Common myeloid progenitor, CD34-positive (primary cell): ENCODE measurements around the gene EME1.
"Not testable (repeated sequence)": the region's sequence is repeated elsewhere in the genome, so short reads cannot be mapped to it uniquely, and the experiment has no call there.

Experiments used
- CTCF ChIA-PET: fragments of 350-600 bp; sonication (Branson Sonifier 250); formaldehyde crosslinking; loops from one replicate; lab custom pipeline; 2021; ENCODE audit warnings: antibody characterized with exemption; lab: Charles Lee
- POLR2A ChIA-PET: fragments of 350-600 bp; sonication (Branson Sonifier 250); formaldehyde crosslinking; loops from one replicate; lab custom pipeline; 2021; ENCODE audit warnings: antibody characterized with exemption; lab: Charles Lee
- DNase-seq, 3 donors: peaks; one replicate each; pipeline versions ENCODE4 v3.0.0 to v3.0.0-alpha.2; 2013
- H3K27ac ChIP-seq, 2 experiments: 1 replicate in 1 of 2; 2 replicates in 1 of 2; pipeline ENCODE4 v1.7.0; 2013; ENCODE audit warnings: inconsistent platforms in 2 of 2, low read length in 2 of 2, mild to moderate bottlenecking in 2 of 2, low read depth in 1 of 2, moderate library complexity in 1 of 2; ENCODE audit not compliant: severe bottlenecking in 2 of 2, insufficient read depth in 1 of 2, poor library complexity in 1 of 2
- H3K27me3 ChIP-seq, 5 experiments: replicated peaks in 2 of 5; 1 replicate in 3 of 5; 2 replicates in 2 of 5; pipeline versions ENCODE4 v1.6.1 to v1.7.0; 2013; ENCODE audit warnings: low read length in 4 of 5, mild to moderate bottlenecking in 2 of 5, moderate library complexity in 2 of 5, inconsistent platforms in 1 of 5; ENCODE audit not compliant: insufficient read depth in 5 of 5, control insufficient read depth in 4 of 5
- H3K36me3 ChIP-seq, 4 experiments: 1 replicate in 2 of 4; 2 replicates in 2 of 4; pipeline versions ENCODE4 v1.6.1 to v1.7.0; 2013; ENCODE audit warnings: low read length in 3 of 4, control low read depth in 1 of 4, mild to moderate bottlenecking in 1 of 4; ENCODE audit not compliant: control insufficient read depth in 4 of 4, insufficient read depth in 4 of 4
- H3K4me1 ChIP-seq, 4 experiments: 1 replicate in 3 of 4; 2 replicates in 1 of 4; pipeline versions ENCODE4 v1.6.1 to v1.7.1; 2013; ENCODE audit warnings: low read length in 3 of 4, mild to moderate bottlenecking in 3 of 4, control low read depth in 1 of 4, inconsistent platforms in 1 of 4, moderate library complexity in 1 of 4; ENCODE audit not compliant: control insufficient read depth in 4 of 4, insufficient read depth in 4 of 4; ENCODE audit errors: control extremely low read depth in 1 of 4
- H3K4me3 ChIP-seq, 7 experiments: 1 replicate in 4 of 7; 2 replicates in 3 of 7; pipeline versions ENCODE4 v1.5.1 to v1.7.0; 2013; ENCODE audit warnings: mild to moderate bottlenecking in 7 of 7, low read length in 6 of 7, moderate library complexity in 6 of 7, inconsistent platforms in 2 of 7, low read depth in 2 of 7, control low read depth in 1 of 7; ENCODE audit not compliant: insufficient read depth in 4 of 7, control insufficient read depth in 1 of 7; ENCODE audit errors: extremely low read depth in 1 of 7
- H3K9me3 ChIP-seq, 5 experiments: 1 replicate in 4 of 5; 2 replicates in 1 of 5; pipeline versions ENCODE4 v1.6.1 to v1.7.1; 2013; ENCODE audit warnings: low read length in 4 of 5, mild to moderate bottlenecking in 2 of 5, inconsistent platforms in 1 of 5, low read depth in 1 of 5, moderate library complexity in 1 of 5; ENCODE audit not compliant: control insufficient read depth in 4 of 5, insufficient read depth in 2 of 5; ENCODE audit errors: control extremely low read depth in 1 of 5
- WGBS: methylation state at CpG from one replicate; pipeline ENCODE4 v1.1.5; 2013; ENCODE audit not compliant: insufficient coverage; 5-methylcytosine and 5-hydroxymethylcytosine counted together

The EME1 gene

DNA sequence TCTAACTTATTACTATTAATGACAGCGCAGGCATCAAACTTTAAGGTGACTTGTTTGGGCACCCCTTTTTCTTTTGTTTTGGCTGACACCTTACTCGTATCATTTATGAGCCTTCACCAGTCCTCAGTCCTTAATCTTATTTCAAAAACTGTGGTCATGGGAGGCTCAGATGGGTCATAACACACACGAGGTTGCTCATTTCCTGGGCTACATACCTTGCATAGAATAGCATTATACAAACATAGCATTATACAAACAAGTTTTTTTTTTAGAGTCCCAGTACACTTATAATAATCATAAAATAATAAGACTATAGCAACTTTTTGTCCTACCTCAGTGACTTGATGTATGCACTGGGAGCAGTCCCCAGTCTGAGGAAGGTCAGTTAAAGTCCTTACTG is 41.8 kb downstream of the EME1 start:
- no peaks in the 10 kb centered on the region for H3K9me3 ChIP-seq
- H3K27me3 ChIP-seq = no peaks in the 10 kb centered on the region
- no peak overlapping the region for H3K4me3 ChIP-seq
- whole genome bisulfite sequencing = 95% methylated on average over 3 of the region's 3 CpGs
- H3K36me3 ChIP-seq = no peaks in the 10 kb centered on the region
- H3K4me1 ChIP-seq = no peaks in the 10 kb centered on the region
- CTCF ChIA-PET = no interaction called here
- no peak overlapping the region for H3K27ac ChIP-seq
- POLR2A ChIA-PET = no interaction called here
- no peak for DNase-seq

DNA sequence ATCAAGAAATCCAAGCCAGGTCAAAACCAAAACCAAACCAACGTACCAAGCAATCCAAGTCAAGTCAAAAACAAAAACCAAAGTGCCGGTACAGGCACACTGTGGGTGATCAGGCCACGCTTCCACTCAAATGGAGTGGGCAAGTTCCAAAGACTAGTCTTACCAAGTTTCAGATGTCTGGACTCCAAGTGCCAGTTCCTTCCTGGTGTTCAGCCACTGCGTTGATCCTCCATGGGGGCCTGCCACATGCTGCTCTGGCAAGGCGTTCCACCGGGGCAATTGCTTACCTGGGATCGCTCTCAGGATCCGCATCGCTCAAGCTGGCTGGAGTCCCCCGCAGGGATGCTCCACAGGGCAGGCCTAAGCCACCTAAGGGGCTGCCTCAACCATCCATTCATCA is 46.5 kb downstream of the EME1 start:
- H3K9me3 ChIP-seq, H3K4me3 ChIP-seq, H3K36me3 ChIP-seq, POLR2A ChIA-PET, CTCF ChIA-PET, DNase-seq, H3K27ac ChIP-seq, H3K27me3 ChIP-seq: not testable (repeated sequence)
- 100% methylated on average over 9 of the region's 10 CpGs for WGBS
- peaks cover 6 to 29% (median 20%) of the 10 kb centered on the region in 4 experiments for H3K4me1 ChIP-seq

DNA sequence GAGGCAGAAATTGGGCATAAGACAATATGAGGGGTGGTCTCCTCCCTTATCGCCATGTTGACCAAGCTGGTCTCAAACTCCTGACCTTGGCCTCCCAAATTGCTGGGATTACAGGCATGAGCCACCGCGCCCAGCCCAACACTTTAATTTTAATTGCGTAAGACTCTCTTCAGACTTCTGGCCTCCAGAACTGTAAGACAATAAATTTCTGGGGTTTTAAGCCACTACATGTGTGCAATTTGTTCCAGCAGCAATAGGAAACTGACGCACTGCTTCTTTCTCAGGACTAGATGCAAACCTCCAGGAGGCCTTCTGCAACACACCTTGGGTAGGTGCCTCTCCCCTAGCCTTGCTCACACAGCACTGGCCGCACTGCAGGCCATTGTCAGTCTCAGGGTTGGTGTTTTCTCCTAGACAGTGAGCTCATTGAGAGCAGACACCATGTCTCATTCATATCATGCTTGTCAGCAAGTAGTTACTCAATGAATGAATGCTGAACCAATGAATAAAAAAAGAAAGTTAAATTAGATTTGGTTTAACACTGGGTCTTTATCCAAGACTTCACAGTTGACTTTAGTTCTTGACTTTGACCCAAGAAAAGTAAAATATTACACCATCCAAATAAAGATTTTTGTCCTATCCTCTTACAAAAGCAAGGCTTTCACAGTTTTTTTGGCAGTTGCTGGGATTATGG is 47.5 kb downstream of the EME1 start:
- WGBS = 98% methylated on average over 6 of the region's 6 CpGs
- no peaks in the 10 kb centered on the region for H3K27me3 ChIP-seq
- DNase-seq = no peak
- H3K27ac ChIP-seq = peak overlapping the region in 1 of 2 experiments; percentile 88
- no peaks in the 10 kb centered on the region for H3K9me3 ChIP-seq
- H3K36me3 ChIP-seq = no peaks in the 10 kb centered on the region
- H3K4me3 ChIP-seq = peak overlapping the region in 3 of 7 experiments; percentile 57 to 72 (median 71)
- ChIA-PET CTCF (interaction anchor here (1.2 to 1.4 kb wide), 2 partner anchors 31 to 48 kb away, joined by 3 to 4 read pairs; partner anchors contain the start of gene CHAD), POLR2A (no interaction called here)
- peaks cover 6 to 39% (median 29%) of the 10 kb centered on the region in 4 experiments for H3K4me1 ChIP-seq

DNA sequence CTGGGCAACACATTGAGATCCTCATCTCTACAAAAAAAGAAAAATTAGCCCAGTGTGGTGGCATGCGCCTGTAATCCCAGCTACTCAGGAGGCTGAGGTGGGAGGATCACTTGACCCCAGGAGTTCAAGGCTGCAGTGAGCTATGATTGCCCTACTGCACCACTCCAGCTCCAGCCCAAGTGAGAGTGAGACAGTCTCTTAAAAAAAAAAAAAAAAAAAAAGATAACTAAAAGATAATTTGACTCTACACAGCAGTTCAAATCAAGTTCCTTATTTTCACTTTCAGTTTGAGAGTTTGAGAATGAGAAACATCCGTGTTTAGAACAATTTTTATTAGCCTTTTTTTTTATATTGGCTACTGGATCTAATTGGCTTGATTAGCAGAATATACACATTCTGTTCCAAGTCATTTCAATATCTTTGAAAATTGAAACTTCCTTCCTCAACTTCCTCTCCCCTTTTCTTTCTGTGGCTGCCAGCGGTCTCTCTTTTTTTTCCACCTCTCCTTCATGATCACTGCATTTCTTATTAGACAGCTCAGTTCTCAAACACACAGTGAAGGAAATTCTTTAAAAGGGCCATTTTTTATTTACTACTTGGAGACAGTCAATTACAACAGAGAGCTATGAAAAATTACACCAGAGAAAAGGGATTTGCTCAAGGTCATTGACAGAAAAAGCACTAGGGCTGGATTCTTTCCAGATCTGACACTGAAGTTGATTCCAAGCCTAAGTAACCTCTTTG is 48.5 kb downstream of the EME1 start:
- Histone ChIP-seq H3K27me3 (no peaks in the 10 kb centered on the region), H3K9me3 (no peaks in the 10 kb centered on the region), H3K27ac (peak overlapping the region; percentile 50 to 88), H3K4me3 (peak overlapping the region in 6 of 7 experiments; percentile 53 to 72 (median 64)), H3K4me1 (peaks cover 6 to 43% (median 33%) of the 10 kb centered on the region in 4 experiments), H3K36me3 (no peaks in the 10 kb centered on the region)
- peak; percentile 34 to 62 (median 52) for DNase-seq
- CTCF ChIA-PET = interaction anchor here (0.6 to 2.1 kb wide), 5 partner anchors 17 to 57 kb away, joined by 3 to 8 read pairs (median 3); partner anchors contain the start of genes CHAD and LRRC59
- POLR2A ChIA-PET = interaction anchor here (0.6 to 0.7 kb wide), 2 partner anchors 57 to 183 kb away, joined by 3 read pairs; no protein-coding TSS in a partner anchor
- no CpG with 5 or more reads among the region's 3 CpGs for WGBS

DNA sequence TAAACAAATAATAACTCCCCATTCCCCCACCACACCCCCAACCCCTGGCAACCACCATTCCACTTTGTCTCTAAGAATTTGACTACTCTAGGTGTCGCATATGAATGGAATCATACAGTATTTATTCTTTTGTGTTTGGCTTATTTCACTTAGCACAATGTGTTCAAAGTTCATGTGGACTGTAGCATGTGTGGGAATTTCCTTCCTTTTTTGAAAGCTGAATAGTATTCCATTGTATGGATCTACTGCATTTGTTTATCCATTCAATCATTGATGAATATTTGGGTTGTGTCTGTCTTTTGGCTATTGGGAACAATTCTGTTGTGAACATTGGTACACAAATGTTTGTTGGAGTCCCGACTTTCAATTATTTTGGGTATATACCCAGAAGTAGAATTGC is 49.7 kb downstream of the EME1 start:
- no peaks in the 10 kb centered on the region for H3K27me3 ChIP-seq
- DNase-seq = no peak
- H3K4me1 ChIP-seq = peaks cover 15 to 56% (median 45%) of the 10 kb centered on the region in 4 experiments
- no CpG with 5 or more reads among the region's 2 CpGs for WGBS
- H3K9me3 ChIP-seq = no peaks in the 10 kb centered on the region
- H3K27ac ChIP-seq = no peak overlapping the region
- H3K4me3 ChIP-seq = no peak overlapping the region
- POLR2A ChIA-PET = no interaction called here
- CTCF ChIA-PET = interaction anchor here (0.6 to 2.1 kb wide), 2 partner anchors 25 to 64 kb away, joined by 3 to 8 read pairs; partner anchors contain the start of gene LRRC59
- no peaks in the 10 kb centered on the region for H3K36me3 ChIP-seq

DNA sequence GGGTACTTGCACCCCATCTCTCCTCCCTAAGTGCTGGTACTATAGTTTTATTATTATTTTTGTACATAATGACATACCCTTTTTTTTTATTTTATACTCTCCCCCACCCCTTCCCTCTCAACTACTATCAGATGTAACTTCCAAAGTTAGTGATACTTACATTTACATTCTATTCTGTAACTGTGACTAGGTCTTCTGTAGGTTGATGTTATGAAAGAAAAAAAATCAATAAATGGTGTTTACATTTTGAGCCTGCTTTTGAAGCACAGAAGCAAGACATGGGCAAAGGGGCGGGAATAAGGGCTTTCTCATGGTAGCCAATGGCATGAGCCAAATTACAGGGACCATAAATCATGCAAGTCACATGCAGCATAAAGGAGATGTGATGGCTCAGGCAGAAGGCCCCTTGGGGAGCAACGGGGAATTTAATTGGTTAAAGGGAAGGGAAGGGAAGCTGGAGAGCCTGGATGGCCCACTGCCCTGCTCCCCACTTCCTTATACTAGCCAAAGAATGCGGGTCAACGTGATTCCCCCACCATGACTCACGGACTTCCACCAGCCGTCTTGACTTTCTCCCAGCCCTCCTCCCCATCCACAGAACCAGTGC is 50.6 kb downstream of the EME1 start:
- no peaks in the 10 kb centered on the region for H3K36me3 ChIP-seq
- DNase-seq = peak; percentile 38 to 77 (median 69)
- peaks cover 15 to 59% (median 48%) of the 10 kb centered on the region in 4 experiments for H3K4me1 ChIP-seq
- CTCF ChIA-PET = no interaction called here
- POLR2A ChIA-PET = no interaction called here
- H3K27me3 ChIP-seq = no peaks in the 10 kb centered on the region
- no peak overlapping the region for H3K4me3 ChIP-seq
- no peak overlapping the region for H3K27ac ChIP-seq
- WGBS = 59% methylated on average over 5 of the region's 6 CpGs
- H3K9me3 ChIP-seq = no peaks in the 10 kb centered on the region
